Esophagus muscularis mucosa (tissue), 4 donors: ENCODE measurements around the gene TCERG1L. TPM values are rescaled to one million over a fixed set of nuclear protein-coding genes. Genes with fewer than 3 reads are reported as not detected.

Experiments used
- DNase-seq: peaks from one replicate; pipeline ENCODE4 v3.0.0-alpha.2; 2017; ENCODE audit errors: extremely low spot score
- H3K27ac ChIP-seq, 4 donors: fragments of 200-600 bp; sonication (generic); replicated peaks in 1 of 4; 1 replicate in 3 of 4; 2 replicates in 1 of 4; pipeline ENCODE4 v1.5.1; 2016 to 2019; ENCODE audit warnings: mild to moderate bottlenecking in 1 of 4
- H3K27me3 ChIP-seq, 4 donors: fragments of 200-600 bp; sonication (generic); one replicate each; pipeline versions ENCODE4 v1.5.1 to v1.6.0; 2016 to 2019
- H3K36me3 ChIP-seq, 4 donors: fragments of 200-600 bp; sonication (generic); one replicate each; pipeline ENCODE4 v1.5.1; 2016 to 2019
- H3K4me1 ChIP-seq, 4 donors: fragments of 200-600 bp; sonication (generic); one replicate each; pipeline ENCODE4 v1.5.1; 2016 to 2019
- H3K4me3 ChIP-seq, 4 donors: fragments of 200-600 bp; sonication (generic); 1 replicate in 2 of 4; 2 replicates in 2 of 4; pipeline ENCODE4 v1.5.1; 2016 to 2019; ENCODE audit warnings: mild to moderate bottlenecking in 4 of 4, moderate library complexity in 1 of 4
- H3K9me3 ChIP-seq, 4 donors: fragments of 200-600 bp; sonication (generic); 1 replicate in 3 of 4; 2 replicates in 1 of 4; pipeline ENCODE4 v1.5.1; 2016 to 2019
- CTCF ChIP-seq, 3 experiments: fragments of 200-600 bp in 2 of 3; fragments of 450-650 bp in 1 of 3; sonication (generic) in 2 of 3; IDR thresholded peaks; one replicate each; pipeline ENCODE4 v1.5.1; 2017 to 2019; ENCODE audit warnings: antibody characterized with exemption in 3 of 3, mild to moderate bottlenecking in 2 of 3, moderate library complexity in 1 of 3
- EP300 ChIP-seq: sonication (generic); formaldehyde crosslinking; IDR thresholded peaks from one replicate; pipeline ENCODE4 v1.6.1; 2017; ENCODE audit warnings: antibody characterized with exemption
- POLR2A ChIP-seq: fragments of 450-650 bp; IDR thresholded peaks from one replicate; pipeline ENCODE4 v1.6.1; 2017; ENCODE audit warnings: antibody characterized with exemption, moderate library complexity, mild to moderate bottlenecking, low read depth
- POLR2AphosphoS5 ChIP-seq, 2 donors: sonication (generic); formaldehyde crosslinking; IDR thresholded peaks; one replicate each; pipeline ENCODE4 v1.6.1; 2017; ENCODE audit warnings: antibody characterized with exemption in 2 of 2
- whole genome bisulfite sequencing: methylation state at CpG from one replicate; pipeline ENCODE4 v1.1.5; 2018; 5-methylcytosine and 5-hydroxymethylcytosine counted together
- intact Hi-C: fragments of 100-400 bp; cut with DNase I; formaldehyde crosslinking; loops from one replicate; pipeline ENCODE4 v1.15.1; 2023
- total RNA-seq, 4 donors: library from RNA; depleted of rRNA; stranded (reverse); fragments of >200 nt; gene quantifications; one replicate each; pipeline versions ENCODE4 v1.1.0 to v1.2.1, GENCODE V29; 2016

TCERG1L gene
- total RNA-seq, 4 donors from 2014 or later: not detected

GRCh38 chr10:131207584-131208532 is 103.7 kb downstream of the TCERG1L start:
- H3K36me3 ChIP-seq: no peaks in the 10 kb centered on the region
- no peaks in the 10 kb centered on the region for H3K4me1 ChIP-seq
- no peaks in the 10 kb centered on the region for H3K9me3 ChIP-seq
- H3K4me3 ChIP-seq: no peak overlapping the region
- peaks cover 0 to 7% (median 0%) of the 10 kb centered on the region in 4 donors for H3K27me3 ChIP-seq
- no peak for DNase-seq
- H3K27ac ChIP-seq: no peak overlapping the region
- intact Hi-C loops: no loop called here
- 88% methylated on average over 28 of the region's 29 CpGs for WGBS
- TF ChIP-seq CTCF (IDR thresholded peaks at IDR 0.05): no peak
- no peak for TF ChIP-seq EP300
- TF ChIP-seq POLR2A: no peak
- no peak for TF ChIP-seq POLR2AphosphoS5 (IDR thresholded peaks at IDR 0.05)

GRCh38 chr10:131207176-131207575 is 104.3 kb downstream of the TCERG1L start:
- TF ChIP-seq POLR2A (no peak), EP300 (no peak), CTCF (IDR thresholded peaks at IDR 0.05) (no peak), POLR2AphosphoS5 (IDR thresholded peaks at IDR 0.05) (no peak)
- Histone ChIP-seq H3K4me1 (no peaks in the 10 kb centered on the region), H3K27ac (no peak overlapping the region), H3K4me3 (no peak overlapping the region), H3K27me3 (peaks cover 0 to 7% (median 0%) of the 10 kb centered on the region in 4 donors), H3K9me3 (no peaks in the 10 kb centered on the region), H3K36me3 (no peaks in the 10 kb centered on the region)
- WGBS: no CpG with 5 or more reads among the region's 8 CpGs
- DNase-seq: no peak
- intact Hi-C loops: no loop called here

GRCh38 chr10:131206111-131206995 is 105.2 kb downstream of the TCERG1L start:
- no peaks in the 10 kb centered on the region for H3K4me1 ChIP-seq
- no peaks in the 10 kb centered on the region for H3K9me3 ChIP-seq
- no peaks in the 10 kb centered on the region for H3K36me3 ChIP-seq
- TF ChIP-seq CTCF (IDR thresholded peaks at IDR 0.05): no peak
- no peak for DNase-seq
- intact Hi-C loops: no loop called here
- 77% methylated on average over 22 of the region's 26 CpGs for WGBS
- H3K27me3 ChIP-seq: peaks cover 0 to 7% (median 0%) of the 10 kb centered on the region in 4 donors
- H3K4me3 ChIP-seq: no peak overlapping the region
- no peak overlapping the region for H3K27ac ChIP-seq

GRCh38 chr10:131205556-131205955 is 106.0 kb downstream of the TCERG1L start:
- TF ChIP-seq EP300 (no peak), CTCF (IDR thresholded peaks at IDR 0.05) (no peak), POLR2AphosphoS5 (IDR thresholded peaks at IDR 0.05) (no peak), POLR2A (no peak)
- no peaks in the 10 kb centered on the region for H3K4me1 ChIP-seq
- no peaks in the 10 kb centered on the region for H3K9me3 ChIP-seq
- no peak overlapping the region for H3K4me3 ChIP-seq
- DNase-seq: no peak
- no peaks in the 10 kb centered on the region for H3K36me3 ChIP-seq
- H3K27ac ChIP-seq: no peak overlapping the region
- WGBS: 72% methylated on average over 8 of the region's 9 CpGs
- peaks cover 0 to 7% (median 0%) of the 10 kb centered on the region in 4 donors for H3K27me3 ChIP-seq
- intact Hi-C loops: no loop called here
